GM21515 (cell line): ENCODE data around the gene DOLK.

Experiments used
- ATAC-seq: cut with Tn5 transposase; IDR thresholded peaks from one replicate; pipeline ENCODE4 v1.9.1; 2021; ENCODE audit not compliant: unreplicated experiment

The DOLK gene

DNA sequence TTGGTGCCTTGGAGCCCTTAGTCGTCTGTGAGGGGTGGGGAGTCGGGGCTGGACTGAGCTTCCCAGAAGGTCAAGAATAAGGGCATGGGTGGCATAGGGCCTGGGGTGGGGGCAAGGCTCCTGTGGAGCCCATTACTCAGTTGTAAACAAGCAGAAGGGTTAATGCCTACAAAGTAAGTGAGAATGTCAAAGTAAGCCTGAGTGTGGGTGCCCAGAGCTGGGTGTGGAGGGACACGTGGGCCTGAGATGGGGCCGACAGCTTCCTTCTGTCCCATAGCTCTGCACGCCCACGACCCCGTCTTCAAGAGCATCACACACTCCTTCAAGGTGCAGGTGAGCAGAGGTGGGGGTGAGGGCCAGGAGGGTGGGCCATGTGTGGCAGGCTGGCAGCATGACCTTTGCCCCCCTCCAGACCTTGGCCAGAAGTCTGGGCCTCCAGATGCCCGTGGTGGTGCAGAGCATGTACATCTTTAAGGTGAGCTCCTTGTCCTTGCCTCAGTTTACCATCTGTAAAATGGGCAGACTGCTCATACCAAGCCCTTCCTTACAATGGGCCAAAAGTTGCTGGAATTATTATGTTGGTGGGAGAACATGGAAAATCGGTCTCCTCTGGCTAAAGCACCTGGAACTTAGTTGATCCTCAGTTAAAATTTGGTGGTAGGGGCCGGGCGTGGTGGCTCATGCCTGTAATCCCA lies 11.1 kb downstream of the DOLK start:
- ATAC-seq: no peak

DNA sequence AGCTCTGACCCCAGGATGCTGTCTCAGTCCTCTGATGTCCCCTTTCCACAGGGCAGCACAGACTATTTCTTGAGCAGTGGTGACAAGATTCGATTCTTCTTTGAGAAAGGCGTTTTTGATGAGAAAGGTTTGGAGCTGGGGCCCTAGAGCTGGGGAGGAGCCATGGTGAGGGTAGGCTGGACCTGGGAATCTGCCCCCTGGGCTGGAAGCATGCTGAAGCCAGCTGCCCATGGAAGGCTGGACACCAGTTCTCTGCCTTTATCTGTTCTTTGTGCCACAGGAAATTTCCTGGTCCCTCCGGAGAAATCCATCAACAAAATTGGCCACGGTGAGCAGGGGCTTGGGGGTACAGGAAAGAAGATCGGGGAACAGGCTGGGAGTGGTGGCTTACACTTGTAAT lies 13.7 kb downstream of the DOLK start:
- no peak for ATAC-seq

DNA sequence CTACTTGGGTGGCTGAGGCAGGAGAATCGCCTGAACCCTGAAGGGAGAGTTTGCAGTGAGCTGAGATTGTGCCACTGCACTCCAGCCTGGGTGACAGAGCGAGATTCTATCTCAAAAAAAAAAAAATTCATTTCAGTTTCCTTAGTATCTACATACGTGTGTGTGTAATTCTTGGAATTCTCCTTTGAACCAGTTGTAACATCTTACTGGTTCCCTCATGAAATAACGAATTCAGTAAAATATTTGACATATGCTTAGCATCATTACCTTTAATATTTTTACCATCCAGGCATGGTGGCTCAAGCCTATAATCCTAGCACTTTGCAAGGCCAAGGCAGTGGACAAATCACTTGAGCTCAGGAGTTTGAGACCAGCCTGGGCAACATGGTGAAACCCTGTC lies 17.8 kb downstream of the DOLK start:
- no peak for ATAC-seq

DNA sequence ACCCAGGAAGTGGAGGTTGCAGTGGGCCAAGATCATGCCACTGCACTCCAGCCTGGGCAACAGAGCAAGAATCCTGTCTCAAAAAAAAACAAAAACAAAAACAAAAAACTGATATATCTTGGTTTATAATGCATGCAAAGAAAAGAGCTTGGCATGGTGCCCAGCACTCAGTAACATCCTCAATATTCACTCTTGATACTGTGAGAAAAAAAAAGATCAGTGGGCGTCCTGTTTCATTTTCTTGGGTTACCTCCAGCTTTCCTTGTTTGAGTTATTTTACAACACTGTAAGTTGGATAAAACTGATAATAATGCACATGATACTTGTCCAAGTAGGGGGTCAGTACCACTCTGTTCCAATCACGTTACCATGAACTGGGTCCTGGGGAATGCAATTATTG lies 18.8 kb downstream of the DOLK start:
- ATAC-seq: no peak

DNA sequence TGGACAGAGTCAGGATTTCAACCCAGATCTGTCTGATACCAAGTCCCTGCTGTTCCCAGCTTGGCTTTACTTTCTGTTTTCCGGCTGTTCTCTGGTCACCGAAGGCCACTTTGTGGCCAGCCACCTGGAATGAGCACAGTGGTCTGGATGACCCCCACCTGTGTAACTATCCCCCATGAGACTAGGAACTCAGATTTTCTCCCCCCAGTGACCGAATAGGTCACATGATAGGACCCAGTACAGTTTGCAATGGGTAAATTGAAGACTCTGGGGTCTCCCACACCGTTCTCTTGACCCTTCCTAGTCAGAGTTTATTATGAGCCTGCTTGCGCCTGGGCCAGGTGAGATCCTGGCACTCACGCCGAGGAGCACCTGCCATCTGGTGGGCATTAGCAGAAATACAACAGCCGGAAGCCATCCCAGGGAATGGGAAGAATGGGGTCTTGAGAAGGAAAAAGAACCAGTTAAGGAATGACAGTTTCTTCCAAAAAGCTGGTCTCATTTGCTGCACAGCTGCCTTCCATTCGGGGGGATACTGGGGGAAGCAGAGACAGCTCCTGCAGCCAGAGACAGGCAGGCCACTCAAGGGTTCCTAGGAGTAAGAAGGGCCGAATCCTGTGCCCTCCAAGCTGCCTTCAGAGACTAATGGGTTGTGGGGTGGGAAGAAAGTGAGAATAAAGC lies 19.5 kb downstream of the DOLK start:
- ATAC-seq: no peak

DNA sequence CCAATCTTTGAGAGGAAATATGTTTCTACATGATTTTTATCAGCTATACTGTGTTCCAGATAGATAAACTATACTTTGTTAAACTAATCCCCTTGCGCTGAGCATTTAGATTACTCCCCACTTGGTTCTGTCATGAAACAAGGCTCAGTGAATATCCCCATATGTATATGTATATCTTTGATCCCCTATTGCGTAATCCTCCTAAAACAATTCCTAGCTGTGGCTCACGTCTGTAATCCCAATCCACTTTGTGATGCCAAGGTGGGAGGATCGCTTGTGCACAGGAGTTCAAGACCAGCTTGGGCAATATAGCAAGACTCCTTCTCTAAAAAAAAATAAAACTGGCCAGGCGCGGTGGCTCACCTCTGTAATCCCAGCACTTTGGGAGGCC lies 23.9 kb downstream of the DOLK start:
- ATAC-seq: no peak

DNA sequence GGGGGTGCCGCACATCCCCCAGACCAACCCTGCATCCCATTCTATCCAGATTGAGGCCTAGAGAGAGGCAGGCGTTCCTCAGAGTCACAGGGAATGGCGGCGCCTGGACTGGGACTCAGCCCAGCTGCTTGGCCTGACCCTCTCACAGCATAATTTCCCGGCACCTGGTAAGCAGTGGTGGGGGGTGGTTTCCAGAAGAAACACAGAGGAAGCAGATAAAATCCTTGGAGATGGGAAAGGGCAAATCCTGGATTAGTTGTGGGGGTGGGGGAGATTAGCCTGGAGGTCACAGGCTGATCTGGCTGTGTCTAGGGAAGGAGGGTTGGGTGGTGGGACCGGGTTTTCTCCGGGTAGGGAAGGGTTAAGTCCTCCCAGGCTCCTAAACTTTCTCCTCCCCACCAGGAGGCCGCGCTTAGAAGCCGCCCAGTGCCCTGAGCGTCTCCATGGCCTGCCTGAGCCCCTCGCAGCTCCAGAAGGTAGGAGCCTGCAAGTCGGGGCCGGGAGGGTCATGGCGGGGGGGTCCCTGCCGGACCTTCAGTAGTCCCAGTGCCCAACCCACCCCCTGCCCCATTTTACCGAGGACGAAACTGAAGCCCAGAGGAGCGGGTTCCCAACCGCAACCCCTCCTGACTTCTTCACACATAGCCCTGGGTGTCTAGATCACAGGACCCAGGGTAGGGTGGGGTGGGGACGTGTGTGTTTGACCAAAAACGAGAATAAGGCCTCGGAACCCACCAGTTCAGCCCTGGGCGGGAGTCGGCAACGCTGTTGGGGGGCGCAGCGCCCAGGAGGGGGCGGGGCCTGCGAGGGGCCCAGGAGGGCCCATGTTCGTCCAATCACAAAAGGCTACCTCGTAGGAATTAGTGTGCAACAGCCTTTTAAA lies 25.3 kb downstream of the DOLK start:
- ATAC-seq: no peak

DNA sequence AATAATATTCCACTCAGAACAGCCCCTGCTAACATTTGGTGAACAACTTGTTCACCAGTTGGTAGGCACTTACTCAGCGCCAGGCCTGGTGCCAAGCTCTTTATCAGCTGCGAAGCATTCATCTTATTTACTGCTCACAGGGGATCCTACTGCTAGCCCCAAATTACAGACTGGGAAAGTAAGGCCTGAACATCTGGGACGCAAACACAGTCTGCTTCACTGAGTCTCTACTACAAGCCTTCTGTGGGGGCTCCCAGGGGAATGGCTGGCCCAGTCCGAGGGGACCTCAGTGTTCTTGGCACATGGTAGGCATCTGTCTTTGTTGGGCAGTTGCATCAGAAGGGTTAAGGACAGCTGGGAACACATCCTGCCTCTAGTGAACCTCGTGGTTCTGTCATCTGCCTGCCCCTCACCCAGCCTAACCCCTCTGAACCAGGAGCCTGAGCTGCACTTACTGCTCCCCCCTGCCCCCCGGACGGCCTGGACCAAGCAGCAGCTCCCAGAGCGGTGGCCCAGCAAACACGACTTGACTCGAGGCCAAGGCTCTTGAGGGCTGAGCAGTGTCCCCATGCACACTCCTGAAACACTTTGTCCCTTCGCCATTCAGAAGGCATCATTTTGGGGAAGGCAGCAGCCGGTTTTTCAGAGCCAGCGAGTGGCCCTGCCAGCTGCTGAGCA lies 26.9 kb downstream of the DOLK start, which contains the start of gene PHYHD1:
Gene PHYHD1, plus strand, starts transcription at position 602 of the 678 bp plus-strand sequence. CDS start 1,342 bp downstream, outside the sequence.
- ATAC-seq: no peak

DNA sequence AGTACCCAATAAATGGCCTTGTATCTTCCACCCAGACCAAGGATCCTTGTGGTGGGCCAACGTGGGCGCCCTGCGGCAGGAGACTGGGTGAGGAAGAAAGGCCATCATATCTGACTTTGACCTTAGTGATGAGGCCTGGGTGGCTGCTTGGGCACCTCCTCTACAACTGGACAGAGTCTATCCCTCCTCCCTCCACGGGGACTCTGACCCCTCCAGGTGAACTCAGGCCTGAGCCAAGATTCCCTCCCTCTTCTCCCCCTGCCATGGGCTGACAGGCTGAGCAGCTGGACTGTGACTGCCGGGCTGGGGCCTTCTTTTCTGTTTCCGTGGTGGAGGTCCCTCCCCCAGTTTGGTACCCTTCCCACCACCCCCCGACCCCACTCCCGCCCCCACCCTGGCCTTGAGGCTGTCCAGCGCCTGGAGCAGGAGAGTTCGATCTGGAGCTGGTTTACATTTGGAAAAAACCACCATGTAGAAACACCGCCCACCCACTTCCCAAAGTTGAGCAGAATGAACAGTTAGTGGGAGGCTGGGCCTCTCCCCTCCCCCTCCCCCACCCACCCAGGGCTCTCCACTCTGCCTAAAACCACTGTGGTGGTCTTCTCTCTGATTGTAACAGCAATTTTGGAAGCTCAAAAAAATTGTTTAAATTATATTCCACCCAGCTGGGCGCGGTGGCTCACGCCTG lies 27.9 kb downstream of the DOLK start:
- no peak for ATAC-seq

DNA sequence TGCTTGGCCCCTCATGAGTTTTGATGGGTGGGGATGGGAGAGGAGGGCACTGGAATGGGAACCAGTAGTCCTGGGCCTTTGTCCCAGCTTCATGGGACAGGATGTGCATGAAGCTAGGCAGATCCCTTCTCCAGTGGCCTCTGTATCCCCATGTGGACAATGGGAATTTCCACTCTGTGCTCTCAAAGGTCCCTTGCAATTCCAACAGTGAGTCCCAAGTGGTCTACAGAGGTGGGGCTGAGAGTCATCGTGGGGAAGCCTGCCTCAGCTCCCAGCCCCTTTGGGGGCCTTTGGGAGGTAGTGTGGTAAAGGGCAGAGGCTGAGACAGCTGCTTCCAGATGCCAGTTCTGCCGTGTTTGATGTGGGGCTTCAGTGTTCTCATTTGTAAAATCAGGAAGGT lies 28.5 kb downstream of the DOLK start:
- ATAC-seq: no peak

DNA sequence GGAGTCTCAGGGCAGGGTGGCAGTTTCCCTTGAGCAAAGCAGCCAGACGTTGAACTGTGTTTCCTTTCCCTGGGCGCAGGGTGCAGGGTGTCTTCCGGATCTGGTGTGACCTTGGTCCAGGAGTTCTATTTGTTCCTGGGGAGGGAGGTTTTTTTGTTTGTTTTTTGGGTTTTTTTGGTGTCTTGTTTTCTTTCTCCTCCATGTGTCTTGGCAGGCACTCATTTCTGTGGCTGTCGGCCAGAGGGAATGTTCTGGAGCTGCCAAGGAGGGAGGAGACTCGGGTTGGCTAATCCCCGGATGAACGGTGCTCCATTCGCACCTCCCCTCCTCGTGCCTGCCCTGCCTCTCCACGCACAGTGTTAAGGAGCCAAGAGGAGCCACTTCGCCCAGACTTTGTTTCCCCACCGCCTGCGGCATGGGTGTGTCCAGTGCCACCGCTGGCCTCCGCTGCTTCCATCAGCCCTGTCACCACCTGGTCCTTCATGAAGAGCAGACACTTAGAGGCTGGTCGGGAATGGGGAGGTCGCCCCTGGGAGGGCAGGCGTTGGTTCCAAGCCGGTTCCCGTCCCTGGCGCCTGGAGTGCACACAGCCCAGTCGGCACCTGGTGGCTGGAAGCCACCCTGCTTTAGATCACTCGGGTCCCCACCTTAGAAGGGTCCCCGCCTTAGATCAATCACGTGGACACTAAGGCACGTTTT lies 30.1 kb downstream of the DOLK start:
- ATAC-seq: no peak

DNA sequence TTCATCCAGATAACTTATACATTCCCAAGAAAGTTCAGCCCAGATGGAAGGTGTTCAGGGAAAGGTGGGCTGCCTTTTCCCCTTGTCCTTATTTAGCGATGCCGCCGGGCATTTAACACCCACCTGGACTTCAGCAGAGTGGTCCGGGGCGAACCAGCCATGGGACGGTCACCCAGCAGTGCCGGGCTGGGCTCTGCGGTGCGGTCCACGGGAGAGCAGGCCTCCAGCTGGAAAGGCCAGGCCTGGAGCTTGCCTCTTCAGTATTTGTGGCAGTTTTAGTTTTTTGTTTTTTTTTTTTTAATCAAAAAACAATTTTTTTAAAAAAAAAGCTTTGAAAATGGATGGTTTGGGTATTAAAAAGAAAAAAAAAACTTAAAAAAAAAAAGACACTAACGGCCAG lies 30.7 kb downstream of the DOLK start:
- ATAC-seq: no peak

DNA sequence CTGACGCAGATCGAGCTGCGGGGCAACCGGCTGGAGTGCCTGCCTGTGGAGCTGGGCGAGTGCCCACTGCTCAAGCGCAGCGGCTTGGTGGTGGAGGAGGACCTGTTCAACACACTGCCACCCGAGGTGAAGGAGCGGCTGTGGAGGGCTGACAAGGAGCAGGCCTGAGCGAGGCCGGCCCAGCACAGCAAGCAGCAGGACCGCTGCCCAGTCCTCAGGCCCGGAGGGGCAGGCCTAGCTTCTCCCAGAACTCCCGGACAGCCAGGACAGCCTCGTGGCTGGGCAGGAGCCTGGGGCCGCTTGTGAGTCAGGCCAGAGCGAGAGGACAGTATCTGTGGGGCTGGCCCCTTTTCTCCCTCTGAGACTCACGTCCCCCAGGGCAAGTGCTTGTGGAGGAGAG lies 31.2 kb downstream of the DOLK start:
- ATAC-seq: no peak

DNA sequence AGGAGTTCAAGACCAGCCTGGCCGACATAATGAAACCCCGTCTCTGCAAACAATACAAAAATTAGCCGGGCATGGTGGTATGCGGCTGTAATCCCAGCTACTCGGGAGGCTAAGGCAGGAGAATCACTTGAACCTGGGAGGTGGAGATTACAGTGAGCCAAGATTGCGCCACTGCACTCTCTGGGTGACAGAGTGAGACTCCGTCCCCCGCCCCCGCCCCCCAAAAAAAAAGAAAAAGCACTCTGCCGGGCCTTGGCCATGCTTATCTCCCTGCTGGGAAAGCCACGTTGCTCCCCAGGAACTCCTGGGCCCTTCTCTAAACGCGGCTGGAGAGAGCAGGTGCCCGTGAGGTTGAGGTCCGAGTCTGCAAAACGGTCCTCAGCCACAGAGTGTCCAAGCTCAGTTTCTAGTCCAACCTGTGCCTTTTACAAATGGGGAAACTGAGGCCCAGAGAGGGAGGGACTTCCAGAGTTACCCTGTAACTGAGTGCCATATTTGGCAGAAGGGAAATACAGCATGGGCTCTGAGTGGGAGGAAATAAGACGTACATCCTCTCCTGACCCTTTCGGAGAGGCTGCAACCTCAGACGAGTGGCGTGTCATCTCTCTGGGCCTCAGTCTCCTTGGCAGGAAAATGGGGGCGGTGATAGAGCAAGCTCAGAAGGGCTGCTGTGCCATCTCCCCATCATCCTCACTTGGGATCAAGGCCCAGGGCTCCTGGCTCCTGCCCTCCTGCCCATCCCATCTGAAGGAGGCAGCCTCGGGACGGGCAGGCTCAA lies 33.2 kb downstream of the DOLK start:
- no peak for ATAC-seq

DNA sequence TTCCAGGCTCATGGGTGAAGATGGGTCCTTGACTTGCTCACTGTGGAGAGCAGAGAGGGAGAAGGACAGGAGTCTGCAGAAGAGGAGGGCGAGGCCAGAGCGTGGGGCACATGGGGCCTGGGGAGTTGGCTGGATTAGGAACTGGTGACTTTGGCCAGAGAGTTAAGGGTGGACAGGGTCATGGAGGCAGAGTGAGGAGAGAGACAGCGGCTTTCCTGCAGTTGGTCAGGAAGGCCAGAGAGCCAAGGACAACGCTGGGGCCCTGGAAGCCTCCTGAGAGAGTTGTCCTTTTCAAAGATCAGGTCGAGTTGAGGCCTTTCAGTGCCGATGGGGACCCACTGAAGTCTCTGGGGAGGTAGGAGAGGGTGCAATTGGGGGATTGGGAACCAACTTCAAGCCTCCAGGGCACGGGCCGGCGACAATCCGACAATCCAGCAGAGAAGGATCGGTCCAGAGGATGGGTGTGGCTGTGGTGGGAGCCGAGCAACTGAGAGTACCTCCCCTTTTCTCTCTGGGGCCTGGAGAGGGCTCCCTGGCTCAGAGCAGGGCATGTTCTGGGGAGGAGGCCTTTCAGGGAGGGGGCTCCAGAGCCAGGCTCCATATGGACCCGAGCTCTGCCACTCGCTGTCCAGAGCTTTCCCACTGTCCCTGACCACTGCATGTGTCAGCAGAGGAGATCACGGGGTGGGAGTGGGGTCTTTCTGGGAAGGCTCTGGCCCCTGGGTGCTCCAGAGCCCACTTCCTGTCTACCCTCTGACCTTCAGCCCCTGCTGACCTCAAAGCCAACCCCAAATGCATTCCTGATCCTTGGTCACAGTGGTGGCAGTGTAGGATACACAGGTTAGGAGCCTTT lies 34.1 kb downstream of the DOLK start:
- ATAC-seq: no peak

DNA sequence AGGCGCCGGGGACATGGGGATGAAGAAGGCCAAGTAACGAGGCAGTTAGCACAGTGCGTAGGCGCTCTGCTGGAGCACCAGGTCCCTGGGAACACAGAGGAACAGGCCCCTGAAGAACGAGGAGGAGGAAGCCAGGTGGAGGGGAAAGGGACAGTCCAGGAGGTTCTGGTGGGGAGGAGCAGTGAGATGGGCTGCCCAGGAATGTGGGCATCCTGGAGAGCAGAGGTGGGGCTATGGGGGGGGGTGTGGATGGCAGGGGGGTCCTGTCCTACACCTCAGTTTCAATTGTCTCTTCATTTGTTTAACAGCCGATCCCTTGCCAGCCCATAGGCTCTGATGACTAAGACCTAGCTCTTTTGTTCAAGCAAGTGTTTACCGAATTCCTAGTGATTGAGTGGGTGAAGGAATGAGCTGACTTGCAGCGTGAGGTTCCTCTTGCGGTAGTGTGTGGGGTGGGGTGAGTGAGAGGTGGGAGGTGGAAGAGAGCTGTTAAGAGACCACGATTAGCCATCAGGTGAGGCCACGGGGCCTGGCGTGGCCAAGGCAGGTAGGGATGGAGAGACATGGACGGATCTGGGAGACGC lies 35.0 kb downstream of the DOLK start:
- ATAC-seq: no peak

DNA sequence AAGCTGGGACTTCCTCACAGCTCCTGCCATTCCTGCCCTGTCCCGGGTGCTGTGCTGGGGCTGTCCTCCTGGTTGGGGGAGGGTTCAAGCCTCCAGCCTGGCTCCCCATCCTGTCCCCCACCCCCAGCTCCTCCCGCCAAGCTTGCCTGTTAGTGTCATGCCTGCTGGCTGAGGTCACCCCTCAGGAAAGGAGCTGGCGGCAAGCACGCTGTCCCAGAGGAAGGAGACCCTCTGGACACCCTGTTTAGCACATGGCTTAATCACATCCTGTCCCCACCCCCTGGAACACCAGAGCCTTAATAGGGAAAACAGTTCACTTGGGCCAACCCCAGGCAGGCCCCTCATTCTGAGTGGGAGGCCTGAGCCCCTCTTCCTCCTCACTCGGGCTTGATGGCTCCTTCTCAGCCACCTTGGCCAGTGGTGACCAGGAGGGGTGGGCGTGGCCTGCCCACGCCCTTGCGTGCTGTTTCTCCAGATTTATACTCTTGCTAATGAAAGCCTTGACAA lies 35.8 kb downstream of the DOLK start:
- ATAC-seq: no peak

DNA sequence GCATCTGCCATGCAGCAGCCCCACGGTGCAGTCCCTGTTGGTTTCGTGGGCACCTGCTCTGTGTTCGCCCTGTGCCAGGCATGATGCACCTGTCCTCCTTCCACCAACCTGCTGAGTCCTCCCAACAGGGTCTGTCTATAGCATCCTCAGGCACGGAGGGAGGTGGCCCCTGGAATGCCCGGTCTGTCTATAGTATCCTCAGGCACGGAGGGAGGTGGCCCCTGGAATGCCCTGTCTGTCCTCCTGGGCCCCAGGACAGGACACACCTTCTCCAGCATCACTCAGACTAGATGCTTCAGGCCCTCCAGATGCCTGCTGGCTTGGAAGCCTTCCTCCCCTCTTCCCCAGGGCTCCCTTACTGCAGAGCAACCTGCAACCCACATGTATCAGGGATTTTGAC lies 36.5 kb downstream of the DOLK start:
- ATAC-seq: no peak
